NCI-H2227 (cell line): ENCODE results near the gene SCGB1D2.

ENCODE experiments used
- DNase-seq: peaks from one replicate; lab custom pipeline; 2025; ENCODE audit not compliant: unreplicated experiment; lab: John Stamatoyannopoulos, UW

The SCGB1D2 gene

DNA sequence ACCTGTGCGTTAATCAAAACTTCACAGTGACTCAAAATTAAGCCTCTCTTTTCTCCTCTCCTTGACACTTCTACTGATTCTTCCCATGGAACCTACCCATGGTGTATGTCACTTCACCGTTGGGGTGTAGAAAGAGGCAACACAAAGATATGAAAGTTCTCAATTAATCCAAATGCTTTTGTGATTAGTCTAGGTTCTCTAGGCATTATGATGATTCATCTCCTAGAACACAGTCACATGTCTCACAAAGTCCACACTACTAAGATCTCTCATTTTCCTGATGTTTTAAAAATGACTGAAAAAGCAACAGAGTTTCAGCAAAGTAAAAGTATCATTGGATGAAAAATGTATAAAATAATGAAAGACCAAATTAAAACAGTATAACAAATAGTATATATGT, 14.2 kb downstream of the SCGB1D2 start:
- no peak for DNase-seq

DNA sequence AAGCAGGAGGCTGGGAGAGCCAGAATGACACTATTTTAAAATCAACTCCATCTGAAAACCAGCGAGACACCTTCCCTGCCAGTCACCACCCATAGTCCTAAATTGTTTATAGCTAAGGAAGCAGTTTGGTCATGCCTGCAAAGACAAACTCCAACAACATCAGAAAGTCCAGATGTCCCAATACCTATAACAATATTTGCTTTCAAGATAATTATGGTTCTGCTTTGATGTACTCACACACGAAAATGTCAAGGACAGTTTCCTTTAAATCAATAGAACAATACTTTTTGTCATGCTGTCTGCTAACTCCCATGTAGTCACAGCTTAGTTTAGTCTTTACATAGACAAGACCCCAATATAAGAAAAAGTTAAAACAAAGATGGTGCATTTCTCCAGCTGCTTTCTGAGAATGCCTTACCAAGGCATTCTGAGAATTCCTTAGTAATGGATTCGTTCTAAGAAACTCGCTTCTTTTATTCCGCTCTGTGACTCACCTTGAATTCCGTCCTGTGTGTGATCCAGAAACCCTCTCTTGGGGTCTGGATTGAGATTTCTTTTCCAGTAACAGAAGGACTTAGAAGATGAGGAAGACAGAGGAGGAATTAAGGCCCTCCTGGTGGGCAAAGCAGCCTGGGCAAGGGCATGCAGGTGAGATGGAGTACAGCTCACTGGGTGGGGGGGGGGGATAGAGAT, 18.4 kb downstream of the SCGB1D2 start:
- no peak for DNase-seq

DNA sequence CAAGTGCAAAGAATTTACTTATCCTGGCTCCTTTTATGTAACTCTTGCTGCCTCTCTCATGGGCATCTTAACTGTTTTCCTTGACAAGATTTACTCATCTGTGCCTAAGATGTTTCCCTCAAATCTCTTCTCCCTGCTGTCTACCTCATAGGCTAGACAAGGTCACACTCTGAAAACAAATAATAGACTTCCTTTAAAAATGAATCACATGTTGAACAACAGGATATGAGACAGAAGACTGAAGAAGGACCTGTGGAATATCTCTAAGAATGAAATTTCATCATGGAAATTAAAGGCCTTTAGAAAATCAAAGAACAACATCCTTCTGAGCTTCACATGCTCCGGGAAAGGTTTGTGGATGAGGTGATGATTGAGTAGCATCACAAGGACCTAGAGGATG, 22.0 kb downstream of the SCGB1D2 start:
- DNase-seq: no peak

DNA sequence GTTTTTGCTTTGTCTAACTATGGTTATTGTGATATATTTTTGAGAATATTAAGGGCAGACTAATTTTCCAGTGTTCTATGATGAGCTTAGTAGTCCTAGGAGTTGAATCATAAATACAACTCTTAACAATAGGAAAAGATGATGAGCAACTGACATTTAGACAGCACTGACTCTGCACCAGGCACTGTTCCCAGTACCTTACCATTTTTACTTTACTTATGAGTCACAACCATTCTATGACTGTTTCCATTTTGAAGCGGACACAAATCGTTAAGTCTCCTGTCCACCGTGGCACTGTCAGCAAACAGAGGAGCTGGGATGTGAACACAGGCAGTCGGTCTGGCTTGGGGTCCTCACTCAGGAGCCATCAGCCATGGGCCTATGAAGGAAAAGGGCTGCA, 24.5 kb downstream of the SCGB1D2 start:
- DNase-seq: no peak

DNA sequence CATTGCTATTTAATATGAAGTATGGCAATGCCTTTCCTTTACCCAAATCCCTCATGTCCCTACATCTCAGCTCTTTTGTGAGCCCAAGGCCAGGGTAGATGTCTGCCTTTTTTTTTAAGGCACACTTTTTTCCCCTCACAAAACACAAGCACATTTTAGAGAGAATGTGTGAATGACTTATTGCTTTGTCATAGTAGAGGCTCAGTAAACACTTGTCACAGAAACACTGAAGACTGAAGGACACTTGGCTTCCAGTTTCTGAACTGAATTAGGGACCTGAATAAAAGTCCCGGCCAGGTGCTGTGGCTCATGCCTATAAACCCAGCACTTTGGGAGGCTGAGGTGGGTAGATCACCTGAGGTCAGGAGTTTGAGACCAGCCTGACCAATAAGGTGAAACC, 25.0 kb downstream of the SCGB1D2 start:
- DNase-seq: no peak

DNA sequence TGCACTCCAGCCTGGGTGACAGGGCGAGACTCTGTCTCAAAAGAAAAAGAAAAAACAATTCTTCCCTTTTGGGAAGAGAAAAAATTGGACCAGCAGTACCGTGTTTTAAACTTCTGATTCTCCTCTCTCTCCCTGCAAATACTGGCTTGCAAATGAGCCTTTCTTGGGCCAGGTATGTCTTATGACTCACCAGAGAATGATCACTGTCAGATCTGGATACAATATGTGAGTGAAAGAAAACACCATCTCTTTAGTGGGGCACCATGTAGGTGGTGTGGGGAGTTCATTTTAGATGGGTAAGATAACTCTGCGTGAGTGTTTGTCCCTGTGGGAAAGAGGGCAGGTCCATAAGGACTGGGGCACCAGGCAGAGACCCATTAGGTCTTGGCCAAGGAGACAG, 25.5 kb downstream of the SCGB1D2 start:
- DNase-seq: no peak

GRCh38 chr11:62269654-62270278, 27.7 kb downstream of the SCGB1D2 start, which contains the start of gene SCGB2A2:
Gene SCGB2A2, plus strand, starts transcription at chr11:62270158. Its CDS starts 59 bp downstream, at chr11:62270217.
- no peak for DNase-seq

GRCh38 chr11:62273284-62273683, 31.2 kb downstream of the SCGB1D2 start:
- DNase-seq: no peak

- no peak for DNase-seq
Observed at GRCh38 chr11:62273789-62274275, 31.8 kb downstream of the SCGB1D2 start.

DNA sequence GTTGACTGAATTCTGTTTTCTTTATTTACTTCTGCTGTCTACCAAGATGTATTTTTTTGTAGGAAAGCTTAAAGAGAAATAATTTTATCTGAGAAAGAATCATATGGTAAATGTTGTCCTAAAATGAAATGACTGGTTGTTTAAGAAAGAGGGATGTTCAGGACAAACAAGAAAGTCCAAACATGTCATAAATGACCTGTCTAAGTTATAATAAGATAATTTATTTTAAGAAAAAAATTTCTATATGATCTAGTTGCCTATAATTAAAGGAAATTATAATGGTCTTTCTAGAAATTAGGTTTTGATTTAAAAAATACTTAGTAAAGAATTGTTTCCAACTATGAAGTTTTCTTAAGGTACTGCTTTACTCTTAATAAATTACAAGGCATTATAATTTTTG, 38.4 kb downstream of the SCGB1D2 start:
- no peak for DNase-seq
